Endodermal cell (in vitro differentiated cells): Measurements from ENCODE around the gene YIPF6. TPM values are rescaled to one million over a fixed set of nuclear protein-coding genes. Genes with fewer than 3 reads are reported as not detected.

Source experiments
- DNase-seq: peaks from one replicate; pipeline ENCODE4 v3.0.0-alpha.2; 2017
- H3K27ac ChIP-seq: 2 replicates; pipeline ENCODE4 v1.5.1; 2013; ENCODE audit warnings: mild to moderate bottlenecking, low read depth, low read length, moderate library complexity
- H3K27me3 ChIP-seq: 2 replicates; pipeline ENCODE4 v1.6.1; 2013; ENCODE audit warnings: mild to moderate bottlenecking, low read length, moderate library complexity; ENCODE audit not compliant: insufficient read depth, control insufficient read depth, poor library complexity, severe bottlenecking
- H3K36me3 ChIP-seq: 2 replicates; pipeline ENCODE4 v1.7.0; 2013; ENCODE audit warnings: mild to moderate bottlenecking, low read length, moderate library complexity; ENCODE audit not compliant: control insufficient read depth, insufficient read depth
- H3K4me1 ChIP-seq: one replicate; pipeline ENCODE4 v1.7.0; 2013; ENCODE audit warnings: low read length; ENCODE audit not compliant: control insufficient read depth, insufficient read depth
- H3K4me3 ChIP-seq: 2 replicates; pipeline ENCODE4 v1.5.1; 2013; ENCODE audit warnings: mild to moderate bottlenecking, low read length, moderate library complexity
- H3K9ac ChIP-seq: 2 replicates; pipeline ENCODE4 v1.6.1; 2013; ENCODE audit warnings: mild to moderate bottlenecking, low read length, moderate library complexity; ENCODE audit not compliant: poor library complexity, severe bottlenecking; ENCODE audit errors: extremely low read depth
- H3K9me3 ChIP-seq: 2 replicates; pipeline ENCODE4 v1.6.1; 2013; ENCODE audit warnings: mild to moderate bottlenecking, low read length, moderate library complexity; ENCODE audit not compliant: control insufficient read depth
- H3K27ac Mint-ChIP-seq: 2 replicates; pipeline ENCODE4 v1.8.0; 2020; ENCODE audit warnings: mixed read lengths
- H3K27me3 Mint-ChIP-seq: 2 replicates; pipeline ENCODE4 v1.8.0; 2021; ENCODE audit warnings: mild to moderate bottlenecking, mixed read lengths; ENCODE audit not compliant: insufficient read depth
- H3K36me3 Mint-ChIP-seq: 2 replicates; pipeline ENCODE4 v1.8.0; 2020; ENCODE audit warnings: low read depth, mixed read lengths
- H3K4me1 Mint-ChIP-seq: 2 replicates; pipeline ENCODE4 v1.8.0; 2020; ENCODE audit warnings: mixed read lengths
- H3K4me3 Mint-ChIP-seq: 2 replicates; pipeline ENCODE4 v1.8.0; 2020; ENCODE audit warnings: mild to moderate bottlenecking, moderate library complexity, mixed read lengths
- H3K9me3 Mint-ChIP-seq: 2 replicates; pipeline ENCODE4 v1.8.0; 2020; ENCODE audit warnings: mild to moderate bottlenecking, mixed read lengths
- CTCF ChIP-seq: fragments of 200-600 bp; sonication (generic); conservative IDR thresholded peaks from 2 replicates; pipeline ENCODE4 v1.5.0; 2021; ENCODE audit warnings: antibody characterized with exemption, mild to moderate bottlenecking
- WGBS, 2 experiments: methylation state at CpG; one replicate each; pipeline versions ENCODE4 v1.1.5 to v1.1.7; 2013; ENCODE audit warnings: missing lambda C conversion rate in 2 of 2, mixed read lengths in 1 of 2; ENCODE audit not compliant: insufficient coverage in 1 of 2, insufficient read length in 1 of 2; 5-methylcytosine and 5-hydroxymethylcytosine counted together
- total RNA-seq, 2 donors: library from RNA; stranded (reverse); fragmentation: NEBNext Ultra II Directional in 1 of 2; extraction: Animal tissue kit (Norgen Biotek cat#: 25700) in 1 of 2; gene quantifications; 2 replicates in 1 of 2; 3 replicates in 1 of 2; pipeline ENCODE4 v1.2.1, GENCODE V29; 2021

Gene YIPF6
- total RNA-seq, 2 donors from 2014 or later, result 36.9 to 40.7 TPM

GRCh38 chrX:68574240-68574639 lies 75.4 kb downstream of the YIPF6 start:
- no peak overlapping the region for H3K4me3 ChIP-seq
- Mint-ChIP-seq H3K27me3 (no peaks in the 10 kb centered on the region), H3K4me3 (no peak overlapping the region), H3K27ac (no peak overlapping the region), H3K36me3 (no peaks in the 10 kb centered on the region), H3K4me1 (no peaks in the 10 kb centered on the region), H3K9me3 (peaks cover 50% of the 10 kb centered on the region)
- H3K9me3 ChIP-seq, result no peaks in the 10 kb centered on the region
- H3K27me3 ChIP-seq, result no peaks in the 10 kb centered on the region
- H3K36me3 ChIP-seq, result no peaks in the 10 kb centered on the region
- H3K27ac ChIP-seq, result no peak overlapping the region
- DNase-seq, result no peak
- no peaks in the 10 kb centered on the region for H3K4me1 ChIP-seq
- no peak overlapping the region for H3K9ac ChIP-seq
- 89% methylated on average over 3 of the region's 3 CpGs; no CpG with 5 or more reads in 1 of the 2 experiments for WGBS, 2 experiments
- no peak for TF ChIP-seq CTCF

GRCh38 chrX:68579810-68580209 lies 81.0 kb downstream of the YIPF6 start:
- H3K9me3 Mint-ChIP-seq, result peaks cover 27% of the 10 kb centered on the region

GRCh38 chrX:68584221-68584620 lies 85.4 kb downstream of the YIPF6 start:
- Histone ChIP-seq H3K9ac (no peak overlapping the region), H3K4me3 (no peak overlapping the region), H3K27me3 (no peaks in the 10 kb centered on the region), H3K36me3 (no peaks in the 10 kb centered on the region), H3K27ac (no peak overlapping the region), H3K9me3 (no peaks in the 10 kb centered on the region), H3K4me1 (no peaks in the 10 kb centered on the region)
- H3K4me1 Mint-ChIP-seq, result no peaks in the 10 kb centered on the region
- no peak overlapping the region for H3K27ac Mint-ChIP-seq
- no peaks in the 10 kb centered on the region for H3K36me3 Mint-ChIP-seq
- no peak overlapping the region for H3K4me3 Mint-ChIP-seq
- H3K9me3 Mint-ChIP-seq, result peaks cover 32% of the 10 kb centered on the region
- no peaks in the 10 kb centered on the region for H3K27me3 Mint-ChIP-seq
- TF ChIP-seq CTCF, result no peak
- 83% methylated on average over 2 of the region's 2 CpGs; no CpG with 5 or more reads in 1 of the 2 experiments for WGBS, 2 experiments
- no peak for DNase-seq

More at GRCh38 chrX:68579810-68580209, 81.0 kb downstream of the YIPF6 start:
- H3K4me3 Mint-ChIP-seq, result no peak overlapping the region
- Histone ChIP-seq H3K36me3 (no peaks in the 10 kb centered on the region), H3K9me3 (no peaks in the 10 kb centered on the region), H3K27ac (no peak overlapping the region), H3K4me1 (no peaks in the 10 kb centered on the region), H3K27me3 (no peaks in the 10 kb centered on the region), H3K9ac (no peak overlapping the region), H3K4me3 (no peak overlapping the region)
- no peak overlapping the region for H3K27ac Mint-ChIP-seq
- DNase-seq, result no peak
- no peaks in the 10 kb centered on the region for H3K4me1 Mint-ChIP-seq
- no peaks in the 10 kb centered on the region for H3K27me3 Mint-ChIP-seq
- no peaks in the 10 kb centered on the region for H3K36me3 Mint-ChIP-seq
- WGBS, 2 experiments, result 96% methylated on average over 3 of the region's 3 CpGs; no CpG with 5 or more reads in 1 of the 2 experiments
- no peak for TF ChIP-seq CTCF

Other genes starting within 250 kb of the YIPF6 start
- 1 to 10 TPM; 2.9 to 5.0 TPM for gene OPHN1, start 65.6 kb upstream of the YIPF6 start, total RNA-seq
- 1 to 10 TPM; 1.5 to 1.8 TPM for gene STARD8, start 148.6 kb downstream of the YIPF6 start, total RNA-seq